GM12878 (cell line): Measurements from ENCODE around the gene ANKFY1. TPM values are rescaled to one million over a fixed set of nuclear protein-coding genes. Genes with fewer than 3 reads are reported as not detected.

ENCODE experiments used
- ATAC-seq: fragments of 200-7000 bp; cut with Tn5 transposase; 3 replicates; pipeline ENCODE4 v1.9.1; 2020; ENCODE audit warnings: mild to moderate bottlenecking, moderate library complexity
- BruUV-seq: library from RNA; stranded (reverse); fragments of 400-500 nt; replicated peaks from 2 replicates; lab custom pipeline; 2021; lab: Mats Ljungman, UMichigan
- CTCF ChIA-PET: fragments of 300-600 bp; sonication (Branson Sonifier 250); formaldehyde crosslinking; extraction: SDS; loops from one replicate; lab custom pipeline; 2021; ENCODE audit warnings: inconsistent platforms; lab: Yijun Ruan, JAX
- POLR2A ChIA-PET: fragments of 350-600 bp; formaldehyde crosslinking; extraction: SDS; loops from one replicate; lab custom pipeline; 2021; ENCODE audit warnings: inconsistent platforms; lab: Charles Lee
- RAD21 ChIA-PET: fragments of 300-600 bp; sonication (Branson Sonifier 250); formaldehyde crosslinking; loops from one replicate; lab custom pipeline; 2023; ENCODE audit warnings: antibody characterized with exemption; ENCODE audit not compliant: unreplicated experiment; lab: Charles Lee
- SMC1A ChIA-PET: fragments of 300-600 bp; sonication (Branson Sonifier 250); formaldehyde crosslinking; loops from one replicate; lab custom pipeline; 2023; ENCODE audit not compliant: unreplicated experiment, uncharacterized antibody; lab: Charles Lee
- DNase-seq: peaks from one replicate; pipeline ENCODE4 v3.0.0-alpha.2; 2011; ENCODE audit warnings: low read depth, low spot score
- FAIRE-seq: peaks from 3 replicates; lab custom pipeline; 2011; peaks lifted over from hg19 to GRCh38; lab: Jason Lieb, UNC
- H2AFZ ChIP-seq: 2 replicates; pipeline ENCODE4 v1.6.0; 2011; ENCODE audit warnings: low read depth, low read length, control low read depth; ENCODE audit not compliant: control insufficient read depth
- H3K27ac ChIP-seq: 2 replicates; pipeline ENCODE4 v1.5.1; 2011; ENCODE audit warnings: control low read depth; ENCODE audit not compliant: control insufficient read depth, insufficient read depth
- H3K27me3 ChIP-seq, 2 experiments: replicated peaks in 1 of 2; 2 replicates each; pipeline versions ENCODE4 v1.6.0 to v1.6.1; 2011; ENCODE audit warnings: low read length in 1 of 2; ENCODE audit not compliant: control insufficient read depth in 2 of 2, insufficient read depth in 2 of 2
- H3K36me3 ChIP-seq, 2 experiments: 2 replicates each; pipeline ENCODE4 v1.5.1; 2011; ENCODE audit warnings: low read length in 1 of 2; ENCODE audit not compliant: control insufficient read depth in 2 of 2, insufficient read depth in 2 of 2
- H3K4me1 ChIP-seq: 2 replicates; pipeline ENCODE4 v1.6.1; 2011; ENCODE audit warnings: mild to moderate bottlenecking, low read length, moderate library complexity, mixed read lengths; ENCODE audit not compliant: control insufficient read depth, insufficient read depth
- H3K4me2 ChIP-seq: 2 replicates; pipeline ENCODE4 v1.6.0; 2011; ENCODE audit warnings: control low read depth; ENCODE audit not compliant: control insufficient read depth, insufficient read depth
- H3K4me3 ChIP-seq: fragments of 200-600 bp; sonication (generic); 2 replicates; pipeline ENCODE4 v1.5.1; 2016
- H3K79me2 ChIP-seq: 2 replicates; pipeline ENCODE4 v1.6.0; 2011; ENCODE audit warnings: low read length; ENCODE audit not compliant: control insufficient read depth, insufficient read depth
- H3K9ac ChIP-seq: 2 replicates; pipeline ENCODE4 v1.8.0; 2011; ENCODE audit warnings: low read length, control low read depth, mixed read lengths; ENCODE audit not compliant: control insufficient read depth, insufficient read depth
- H3K9me3 ChIP-seq: replicated peaks from 3 replicates; pipeline ENCODE4 v1.5.1; 2011; ENCODE audit warnings: mild to moderate bottlenecking, low read length; ENCODE audit not compliant: control insufficient read depth, insufficient read depth
- H4K20me1 ChIP-seq: 2 replicates; pipeline ENCODE4 v1.6.0; 2011; ENCODE audit not compliant: control insufficient read depth, insufficient read depth
- CUX1 ChIP-seq: IDR thresholded peaks from 2 replicates; pipeline ENCODE4 v1.6.1; 2012; ENCODE audit warnings: improper control_type of control experiment, low read depth, low read length; ENCODE audit not compliant: insufficient replicate concordance
- EZH2 ChIP-seq: IDR thresholded peaks from 2 replicates; pipeline ENCODE4 v1.6.1; 2012; ENCODE audit warnings: low read depth, mild to moderate bottlenecking, control low read depth, inconsistent platforms, low read length, borderline replicate concordance; ENCODE audit not compliant: control insufficient read depth
- GATAD2B ChIP-seq: fragments of 450-650 bp; conservative IDR thresholded peaks from 2 replicates; pipeline ENCODE4 v1.6.1; 2017; ENCODE audit warnings: low read depth, mild to moderate bottlenecking, moderate library complexity
- HDGF ChIP-seq: fragments of 450-650 bp; IDR thresholded peaks from 2 replicates; pipeline ENCODE4 v1.6.1; 2016; ENCODE audit warnings: antibody characterized with exemption
- KLF5 ChIP-seq: fragments of 450-650 bp; IDR thresholded peaks from 2 replicates; pipeline ENCODE4 v1.6.1; 2014; ENCODE audit warnings: mild to moderate bottlenecking; ENCODE audit not compliant: partially characterized antibody
- MYB ChIP-seq: fragments of 150-350 bp; IDR thresholded peaks from 2 replicates; pipeline ENCODE4 v1.6.1; 2014; ENCODE audit warnings: mild to moderate bottlenecking, low read depth, low read length, borderline replicate concordance
- NBN ChIP-seq: fragments of 450-650 bp; IDR thresholded peaks from 2 replicates; pipeline ENCODE4 v1.6.1; 2016
- PAX8 ChIP-seq: fragments of 450-650 bp; IDR thresholded peaks from 2 replicates; pipeline ENCODE4 v1.6.1; 2017; ENCODE audit warnings: mild to moderate bottlenecking, moderate library complexity
- POLR2AphosphoS5 ChIP-seq: IDR thresholded peaks from 2 replicates; pipeline ENCODE4 v1.6.1; 2011; ENCODE audit warnings: mild to moderate bottlenecking, low read length, inconsistent platforms
- SP1 ChIP-seq: IDR thresholded peaks from one replicate; pipeline ENCODE4 v1.6.1; 2011; ENCODE audit warnings: low read depth, low read length
- SREBF1 ChIP-seq: IDR thresholded peaks from 2 replicates; pipeline ENCODE4 v1.6.1; 2012; ENCODE audit warnings: mild to moderate bottlenecking, low read length
- USF1 ChIP-seq: IDR thresholded peaks from 2 replicates; pipeline ENCODE4 v1.6.1; 2011; ENCODE audit warnings: borderline replicate concordance, low read depth, mild to moderate bottlenecking, moderate library complexity, mixed read lengths, low read length; ENCODE audit not compliant: insufficient read depth; ENCODE audit errors: extremely low read length
- WRNIP1 ChIP-seq: IDR thresholded peaks from 2 replicates; pipeline ENCODE4 v1.6.1; 2011; ENCODE audit warnings: low read depth, low read length, improper control_type of control experiment, borderline replicate concordance
- YY1 ChIP-seq: IDR thresholded peaks from 2 replicates; pipeline ENCODE4 v1.6.1; 2011; ENCODE audit warnings: low read depth, mild to moderate bottlenecking, low read length
- ZBED1 ChIP-seq: IDR thresholded peaks from 2 replicates; pipeline ENCODE4 v1.6.1; 2016; ENCODE audit warnings: borderline replicate concordance
- ZNF207 ChIP-seq: fragments of 450-650 bp; IDR thresholded peaks from 2 replicates; pipeline ENCODE4 v1.6.1; 2014; ENCODE audit warnings: antibody characterized with exemption, mild to moderate bottlenecking, borderline replicate concordance
- WGBS: methylation state at CpG from one replicate; pipeline ENCODE4 v1.1.6; 2016; ENCODE audit warnings: low lambda C conversion rate; ENCODE audit not compliant: insufficient replicate concordance, insufficient coverage; ENCODE audit errors: missing lambda C conversion rate; 5-methylcytosine and 5-hydroxymethylcytosine counted together
- in situ Hi-C: fragments of 300-500 bp; cut with MboI; formaldehyde crosslinking; loops from 9 replicates; pipeline ENCODE4 v1.14.3; 2018; ENCODE audit warnings: mixed read lengths
- intact Hi-C: fragments of 100-400 bp; cut with micrococcal nuclease; formaldehyde crosslinking; loops from one replicate; pipeline ENCODE4 v1.14.2; 2022; ENCODE audit not compliant: unreplicated experiment
- polyA plus RNA-seq, 11 experiments: library from polyadenylated mRNA; depleted of rRNA in 4 of 11; unstranded in 6 of 11; stranded (reverse) in 5 of 11; fragments of >200 nt; fragmentation: Nextera tagmentation in 4 of 11; fragmentation: Illumina TruSeq in 1 of 11; extraction: Ambion mirVana in 4 of 11; extraction: Trizol in 1 of 11; gene quantifications; 1 replicate in 1 of 11; 2 replicates in 10 of 11; pipeline versions ENCODE4 v1.2.1 to v1.2.3, GENCODE V29; 2011 to 2016; ENCODE audit warnings: inconsistent platforms in 2 of 11, missing spikeins in 2 of 11, low read depth in 1 of 11
- total RNA-seq, 4 experiments: library from RNA; depleted of rRNA in 3 of 4; stranded (reverse); fragments of >200 nt in 3 of 4; fragmentation: Illumina TruSeq in 1 of 4; extraction: Trizol in 1 of 4; gene quantifications; 2 replicates each; pipeline versions ENCODE4 v1.2.1 to v1.2.3, GENCODE V29; 2013 to 2021

Gene ANKFY1
- total and polyA plus RNA-seq, 10 of the 15 experiments (the other 5 are each of a cell fraction or from before 2014, with no cell fraction given) = 3.0 to 27.7 (median 16.4) TPM

GRCh38 chr17:4140125-4140524 is 123.7 kb downstream of the ANKFY1 start:
- Histone ChIP-seq H3K4me1 (peaks cover 16% of the 10 kb centered on the region), H3K4me3 (no peak overlapping the region), H3K36me3 (peaks cover 0 to 5% of the 10 kb centered on the region in 2 experiments; a peak in 2 of 4 replicates), H3K27me3 (no peaks in the 10 kb centered on the region), H3K9me3 (no peaks in the 10 kb centered on the region), H3K4me2 (peak overlapping the region; percentile 38; the same call in 1 of the 2 replicates), H3K9ac (no peak overlapping the region), H4K20me1 (0 out of 2 replicates have a peak, but pooled peaks cover 3% of the 10 kb centered on the region), H3K79me2 (peaks cover 68% of the 10 kb centered on the region), H3K27ac (no peak overlapping the region), H2AFZ (no peak overlapping the region)
- TF ChIP-seq WRNIP1 = no peak
- no peak for TF ChIP-seq CUX1
- TF ChIP-seq YY1 = no peak
- TF ChIP-seq EZH2 = no peak
- no peak for TF ChIP-seq SP1
- no peak for TF ChIP-seq MYB
- no peak for TF ChIP-seq ZBED1
- no peak for TF ChIP-seq USF1
- no peak for TF ChIP-seq GATAD2B
- no peak for TF ChIP-seq NBN
- no peak for TF ChIP-seq HDGF
- no peak for TF ChIP-seq KLF5
- TF ChIP-seq ZNF207 = no peak
- no peak for TF ChIP-seq PAX8
- no peak for TF ChIP-seq POLR2AphosphoS5
- no peak for TF ChIP-seq SREBF1
- intact Hi-C loops (no loop called here), in situ Hi-C loops (no loop called here)
- ChIA-PET RAD21 (no interaction called here), SMC1A (no interaction called here), CTCF (interaction anchor here (1.0 to 1.3 kb wide), 2 partner anchors 11 to 64 kb away, joined by 3 to 4 read pairs; no protein-coding TSS in a partner anchor), POLR2A (interaction anchor here (0.6 kb wide), 1 partner anchor 160 kb away, joined by 7 read pairs; no protein-coding TSS in a partner anchor)
- 90% methylated on average over 2 of the region's 2 CpGs for WGBS
- DNase-seq (no peak), ATAC-seq (no peak), FAIRE-seq (no peak)
- BruUV-seq = no TSS peak
